ENCODE data around the gene SHC2. TPM values are rescaled to one million over a fixed set of nuclear protein-coding genes. Genes with fewer than 3 reads are reported as not detected.

Gene SHC2
- total RNA-seq, 2 experiments from 2014 or later, result 0.36 to 0.42 TPM

GRCh38 chr19:374886-375235 lies 86.0 kb downstream of the SHC2 start:
- no peak overlapping the region for H3K4me3 ChIP-seq (ENCODE audit: low read length)
- no peak overlapping the region for H3K27ac ChIP-seq (ENCODE audit: low read depth in 1 of 2, low read length in 2 of 2)
- peaks cover 0 to 13% of the 10 kb centered on the region in 2 experiments for H3K27me3 ChIP-seq (ENCODE audit: control insufficient read depth in 1 of 2, insufficient read depth in 2 of 2, low read length in 2 of 2)
- ATAC-seq (ENCODE audit: poor library complexity) (no peak), DNase-seq (no peak)
- CTCF ChIA-PET, result no interaction called here
- H3K4me1 ChIP-seq (ENCODE audit: insufficient read depth, low read length), result no peaks in the 10 kb centered on the region
- H3K36me3 Mint-ChIP-seq (ENCODE audit: low read depth), result no peaks in the 10 kb centered on the region
- no peak overlapping the region for H3K27ac Mint-ChIP-seq
- H3K36me3 ChIP-seq (ENCODE audit: insufficient read depth, low read length), result no peaks in the 10 kb centered on the region
- intact Hi-C loops (cut with DNase I, micrococcal nuclease), result no loop called here
- peaks cover 39% of the 10 kb centered on the region for H3K27me3 Mint-ChIP-seq
- no peaks in the 10 kb centered on the region for H3K4me1 Mint-ChIP-seq (ENCODE audit: low read depth)
- no peaks in the 10 kb centered on the region for H3K9me3 Mint-ChIP-seq
- no peak for TF ChIP-seq CTCF (IDR thresholded peaks at IDR 0.05)
- H3K4me3 Mint-ChIP-seq, result no peak overlapping the region
- H3K9me3 ChIP-seq (ENCODE audit: control insufficient read depth in 1 of 2, insufficient read depth in 1 of 2, low read length in 2 of 2), result peaks cover 0 to 6% of the 10 kb centered on the region in 2 experiments
- POLR2A ChIA-PET, result no interaction called here

GRCh38 chr19:374183-374885 lies 86.5 kb downstream of the SHC2 start:
- intact Hi-C loops (cut with DNase I, micrococcal nuclease), result no loop called here
- Mint-ChIP-seq H3K27me3 (peaks cover 39% of the 10 kb centered on the region), H3K9me3 (no peaks in the 10 kb centered on the region), H3K36me3 (ENCODE audit: low read depth) (no peaks in the 10 kb centered on the region), H3K4me3 (no peak overlapping the region), H3K27ac (no peak overlapping the region), H3K4me1 (ENCODE audit: low read depth) (no peaks in the 10 kb centered on the region)
- H3K4me1 ChIP-seq (ENCODE audit: insufficient read depth, low read length), result no peaks in the 10 kb centered on the region
- TF ChIP-seq CTCF (IDR thresholded peaks at IDR 0.05), result no peak
- H3K4me3 ChIP-seq (ENCODE audit: low read length), result no peak overlapping the region
- no peak overlapping the region for H3K27ac ChIP-seq (ENCODE audit: low read depth in 1 of 2, low read length in 2 of 2)
- H3K27me3 ChIP-seq (ENCODE audit: control insufficient read depth in 1 of 2, insufficient read depth in 2 of 2, low read length in 2 of 2), result peaks cover 0 to 14% of the 10 kb centered on the region in 2 experiments
- DNase-seq (no peak), ATAC-seq (ENCODE audit: poor library complexity) (no peak)
- POLR2A ChIA-PET, result no interaction called here
- H3K36me3 ChIP-seq (ENCODE audit: insufficient read depth, low read length), result no peaks in the 10 kb centered on the region
- H3K9me3 ChIP-seq (ENCODE audit: control insufficient read depth in 1 of 2, insufficient read depth in 1 of 2, low read length in 2 of 2), result peaks cover 0 to 6% of the 10 kb centered on the region in 2 experiments
- CTCF ChIA-PET, result no interaction called here

GRCh38 chr19:373391-374182 lies 87.2 kb downstream of the SHC2 start:
- no peak for TF ChIP-seq CTCF (IDR thresholded peaks at IDR 0.05)
- H3K36me3 Mint-ChIP-seq (ENCODE audit: low read depth), result no peaks in the 10 kb centered on the region
- no peaks in the 10 kb centered on the region for H3K9me3 Mint-ChIP-seq
- H3K27ac Mint-ChIP-seq, result no peak overlapping the region
- POLR2A ChIA-PET, result no interaction called here
- CTCF ChIA-PET, result no interaction called here
- intact Hi-C loops (cut with DNase I, micrococcal nuclease), result no loop called here
- no peak for DNase-seq
- H3K4me3 Mint-ChIP-seq, result no peak overlapping the region
- no peaks in the 10 kb centered on the region for H3K4me1 Mint-ChIP-seq (ENCODE audit: low read depth)
- H3K36me3 ChIP-seq (ENCODE audit: insufficient read depth, low read length), result no peaks in the 10 kb centered on the region
- peaks cover 0 to 14% of the 10 kb centered on the region in 2 experiments for H3K27me3 ChIP-seq (ENCODE audit: control insufficient read depth in 1 of 2, insufficient read depth in 2 of 2, low read length in 2 of 2)
- no peak overlapping the region for H3K4me3 ChIP-seq (ENCODE audit: low read length)
- peaks cover 41% of the 10 kb centered on the region for H3K27me3 Mint-ChIP-seq
- no peaks in the 10 kb centered on the region for H3K4me1 ChIP-seq (ENCODE audit: insufficient read depth, low read length)
- peaks cover 0 to 6% of the 10 kb centered on the region in 2 experiments for H3K9me3 ChIP-seq (ENCODE audit: control insufficient read depth in 1 of 2, insufficient read depth in 1 of 2, low read length in 2 of 2)
- ATAC-seq (ENCODE audit: poor library complexity), result no peak
- no peak overlapping the region for H3K27ac ChIP-seq (ENCODE audit: low read depth in 1 of 2, low read length in 2 of 2)

Data from CD4-positive, alpha-beta T cell (primary cell).